ENCODE results near the gene PRPF8. TPM values are rescaled to one million over a fixed set of nuclear protein-coding genes. Genes with fewer than 3 reads are reported as not detected.

Gene PRPF8
- total RNA-seq, 1 experiment from 2014 or later, result 296 TPM

- intact Hi-C loops (cut with micrococcal nuclease; ENCODE audit: unreplicated experiment), result no loop called here
- H3K9me3 ChIP-seq (ENCODE audit: control insufficient read depth, insufficient read depth, low read depth, low read length), result no peaks in the 10 kb centered on the region
- H3K27me3 ChIP-seq (ENCODE audit: control insufficient read depth, insufficient read depth, low read length), result no peaks in the 10 kb centered on the region
- in situ Hi-C loops (cut with HindIII; ENCODE audit: low pct_unique_long_range_greater_than_20kb, low sequenced_read_pairs), result no loop called here
- no peak for TF ChIP-seq POLR2AphosphoS5 (IDR thresholded peaks at IDR 0.05; ENCODE audit: low read depth, low read length)
- no peak for TF ChIP-seq REST (IDR thresholded peaks at IDR 0.05; ENCODE audit: insufficient read depth in 1 of 2, low read depth in 2 of 2, low read length in 1 of 2)
- no peak for TF ChIP-seq SIN3A (IDR thresholded peaks at IDR 0.05; ENCODE audit: borderline replicate concordance, insufficient read depth, low read depth, low read length)
- no peak for TF ChIP-seq CTCF (IDR thresholded peaks at IDR 0.05)
- TF ChIP-seq TCF7L2 (IDR thresholded peaks at IDR 0.05; ENCODE audit: low read depth, low read length), result no peak
- no peak overlapping the region for H3K4me3 ChIP-seq (ENCODE audit: low read depth in 2 of 2, low read length in 2 of 2)
- peaks cover 3% of the 10 kb centered on the region; the same call in 1 of the 2 replicates for H3K4me1 ChIP-seq (ENCODE audit: control insufficient read depth, insufficient read depth, low read length)
- H3K36me3 ChIP-seq (ENCODE audit: control insufficient read depth, insufficient read depth, low read length), result no peaks in the 10 kb centered on the region
- no peak for DNase-seq (ENCODE audit: low read depth, low spot score)
- POLR2A ChIA-PET, result interaction anchor here (0.6 kb wide), 1 partner anchor 114 kb away, joined by 3 read pairs; no protein-coding TSS in a partner anchor
- no peak for ATAC-seq
- CTCF ChIA-PET, result interaction anchor here (0.7 kb wide), 1 partner anchor 10 kb away, joined by 9 read pairs; no protein-coding TSS in a partner anchor
- H3K27ac ChIP-seq (ENCODE audit: low read length), result no peak overlapping the region
- no TSS peak for BruUV-seq (replicated peaks)
Observed at GRCh38 chr17:1638624-1639300, 45.9 kb downstream of the PRPF8 start.

GRCh38 chr17:1638171-1638590 is 46.5 kb downstream of the PRPF8 start:
- in situ Hi-C loops (cut with HindIII; ENCODE audit: low pct_unique_long_range_greater_than_20kb, low sequenced_read_pairs), result no loop called here
- TF ChIP-seq CTCF (IDR thresholded peaks at IDR 0.05) (no peak), REST (IDR thresholded peaks at IDR 0.05; ENCODE audit: insufficient read depth in 1 of 2, low read depth in 2 of 2, low read length in 1 of 2) (no peak), TCF7L2 (IDR thresholded peaks at IDR 0.05; ENCODE audit: low read depth, low read length) (no peak), POLR2AphosphoS5 (IDR thresholded peaks at IDR 0.05; ENCODE audit: low read depth, low read length) (no peak), SIN3A (IDR thresholded peaks at IDR 0.05; ENCODE audit: borderline replicate concordance, insufficient read depth, low read depth, low read length) (no peak)
- ChIA-PET CTCF (no interaction called here), POLR2A (no interaction called here)
- H3K27me3 ChIP-seq (ENCODE audit: control insufficient read depth, insufficient read depth, low read length), result no peaks in the 10 kb centered on the region
- intact Hi-C loops (cut with micrococcal nuclease; ENCODE audit: unreplicated experiment), result no loop called here
- BruUV-seq (replicated peaks), result no TSS peak
- ATAC-seq (no peak), DNase-seq (ENCODE audit: low read depth, low spot score) (no peak)
- no peaks in the 10 kb centered on the region for H3K9me3 ChIP-seq (ENCODE audit: control insufficient read depth, insufficient read depth, low read depth, low read length)
- H3K4me3 ChIP-seq (ENCODE audit: low read depth in 2 of 2, low read length in 2 of 2), result no peak overlapping the region
- H3K27ac ChIP-seq (ENCODE audit: low read length), result no peak overlapping the region
- peaks cover 3% of the 10 kb centered on the region; the same call in 1 of the 2 replicates for H3K4me1 ChIP-seq (ENCODE audit: control insufficient read depth, insufficient read depth, low read length)
- H3K36me3 ChIP-seq (ENCODE audit: control insufficient read depth, insufficient read depth, low read length), result no peaks in the 10 kb centered on the region
